GM21576 (cell line): ENCODE results near the gene S1PR5.

Source experiments
- ATAC-seq: cut with Tn5 transposase; IDR thresholded peaks from one replicate; pipeline ENCODE4 v1.9.1; 2021; ENCODE audit warnings: mild to moderate bottlenecking, moderate library complexity; ENCODE audit not compliant: unreplicated experiment

The S1PR5 gene

DNA sequence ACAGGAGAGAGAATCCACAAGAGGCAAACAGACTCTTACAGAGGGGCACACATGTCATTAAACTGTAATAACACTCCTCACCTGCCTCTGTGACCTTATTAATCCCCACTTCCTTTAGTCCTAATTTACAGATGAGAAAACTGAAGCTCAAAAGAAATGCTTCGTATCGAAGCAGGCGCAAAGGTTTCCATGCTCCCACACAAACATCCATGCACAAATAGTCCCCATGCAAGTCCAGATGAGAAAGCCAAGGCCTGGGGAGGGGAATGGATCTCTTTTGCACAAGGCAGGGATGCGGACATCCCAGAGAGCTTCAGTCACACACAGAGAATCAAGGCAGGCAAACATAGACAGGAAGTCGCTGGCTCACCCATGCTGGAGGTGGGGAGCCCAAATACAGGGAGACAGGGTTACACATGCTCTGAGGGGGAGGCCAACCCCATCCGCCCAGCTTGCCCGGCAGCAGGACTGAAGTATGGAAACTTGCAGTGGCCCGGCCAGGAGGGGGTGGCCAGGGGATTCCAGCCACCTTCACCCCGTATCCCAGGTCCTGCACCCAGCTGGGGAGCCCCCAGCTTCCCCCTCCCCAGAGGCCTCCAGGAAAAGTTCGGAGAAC is 468 bp downstream of the S1PR5 start:
- ATAC-seq = no peak

DNA sequence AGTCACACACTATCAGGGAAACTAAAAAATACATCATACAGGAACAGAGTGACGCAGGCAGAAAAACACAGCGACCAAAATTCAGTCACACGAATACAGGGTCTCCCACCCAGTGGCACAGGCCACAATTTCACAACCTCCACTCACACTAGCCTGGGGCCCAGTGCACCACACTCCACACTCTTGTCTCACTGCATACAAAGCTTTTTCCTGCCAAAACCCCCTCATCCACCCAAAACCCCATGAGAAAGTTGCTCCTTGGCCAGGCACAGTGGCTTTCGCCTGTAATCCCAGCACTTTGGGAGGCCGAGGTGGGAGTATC is 1.2 kb downstream of the S1PR5 start:
- no peak for ATAC-seq

DNA sequence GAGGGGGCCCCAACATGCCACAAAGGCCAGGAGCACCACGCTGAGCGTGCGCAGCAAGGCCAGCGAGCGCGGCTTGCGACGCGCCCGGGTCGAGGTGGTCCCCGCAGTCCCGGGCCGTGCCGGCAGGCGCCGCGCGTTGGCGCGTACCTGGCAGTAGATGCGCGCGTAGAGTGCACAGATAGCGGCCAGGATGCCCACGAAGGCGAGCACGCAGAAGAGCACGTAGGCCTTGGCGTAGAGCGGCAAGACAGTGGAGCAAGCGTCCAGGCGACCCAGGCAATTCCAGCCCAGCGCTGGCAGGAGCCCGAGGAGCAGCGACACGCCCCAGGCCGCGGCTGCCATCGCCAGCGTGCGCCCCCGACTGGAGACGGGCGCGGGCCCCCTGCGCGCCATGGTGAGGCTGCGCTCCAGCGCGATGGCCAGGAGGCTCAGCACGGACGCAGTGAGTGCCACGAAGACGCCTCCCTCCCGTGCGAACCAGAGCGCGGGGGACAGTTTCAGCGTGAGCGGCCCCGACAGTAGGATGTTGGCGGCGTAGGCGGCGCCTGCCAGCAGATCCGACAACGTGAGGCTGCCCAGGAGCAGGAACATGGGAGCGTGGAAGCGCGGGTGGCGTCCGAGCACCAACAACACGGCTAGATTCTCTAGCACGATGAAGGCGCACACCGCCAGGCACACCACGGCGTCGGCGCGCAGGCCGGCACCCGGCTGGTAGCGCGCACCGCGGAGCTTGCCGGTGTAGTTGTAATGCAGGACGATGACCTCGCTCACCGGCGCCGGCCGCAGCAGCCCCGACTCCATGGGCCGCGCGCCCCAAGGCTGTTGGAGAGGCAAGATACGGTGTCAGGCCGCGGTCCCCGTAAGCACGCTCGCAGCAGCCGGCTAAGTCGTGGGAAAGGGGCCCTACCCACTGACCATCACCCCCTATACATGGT is 2.8 kb downstream of the S1PR5 start:
- no peak for ATAC-seq

DNA sequence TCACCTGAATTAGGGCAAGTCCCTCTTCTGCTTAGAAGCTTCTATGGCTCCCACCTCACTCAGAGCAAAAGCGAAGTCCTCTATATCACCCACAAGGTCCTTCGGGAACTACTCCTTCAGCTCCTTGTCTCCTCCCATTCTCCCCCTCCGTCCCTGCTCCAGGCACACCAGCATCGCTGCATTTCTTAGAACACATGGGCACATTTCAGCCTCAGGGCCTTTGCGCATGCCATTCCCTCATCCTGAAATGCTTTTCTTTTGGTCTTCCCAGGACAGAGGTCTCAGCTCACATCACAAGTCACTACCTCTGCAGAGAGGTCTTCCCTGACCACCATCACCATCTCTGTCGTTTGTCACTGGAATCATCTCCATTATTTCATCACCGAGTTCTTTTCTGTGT is 4.0 kb downstream of the S1PR5 start:
- ATAC-seq = no peak

DNA sequence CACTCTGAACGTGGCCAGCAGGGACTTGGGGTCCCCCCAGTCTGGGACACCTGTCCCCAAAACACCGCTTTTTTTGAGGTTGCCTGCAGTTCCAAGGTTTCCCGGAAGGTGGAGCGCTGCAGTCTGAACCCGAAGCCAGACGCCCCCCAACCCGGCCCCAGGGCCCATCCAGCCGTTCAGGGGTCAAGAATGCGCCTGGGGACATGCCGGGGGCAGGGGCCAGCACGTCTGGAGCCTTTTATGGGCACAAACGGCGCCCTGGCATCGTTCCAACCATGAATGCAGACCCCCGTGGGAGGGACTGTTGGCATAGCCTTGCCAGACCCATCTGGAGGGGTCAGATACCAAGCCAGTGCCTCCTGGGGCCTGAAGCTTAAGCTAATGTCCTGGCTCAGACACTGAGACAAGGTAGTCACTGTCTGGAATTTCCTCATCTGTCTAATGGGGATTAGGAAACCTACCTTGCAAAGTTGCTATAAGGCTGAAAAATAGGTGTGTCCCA is 6.9 kb downstream of the S1PR5 start:
- ATAC-seq = no peak

DNA sequence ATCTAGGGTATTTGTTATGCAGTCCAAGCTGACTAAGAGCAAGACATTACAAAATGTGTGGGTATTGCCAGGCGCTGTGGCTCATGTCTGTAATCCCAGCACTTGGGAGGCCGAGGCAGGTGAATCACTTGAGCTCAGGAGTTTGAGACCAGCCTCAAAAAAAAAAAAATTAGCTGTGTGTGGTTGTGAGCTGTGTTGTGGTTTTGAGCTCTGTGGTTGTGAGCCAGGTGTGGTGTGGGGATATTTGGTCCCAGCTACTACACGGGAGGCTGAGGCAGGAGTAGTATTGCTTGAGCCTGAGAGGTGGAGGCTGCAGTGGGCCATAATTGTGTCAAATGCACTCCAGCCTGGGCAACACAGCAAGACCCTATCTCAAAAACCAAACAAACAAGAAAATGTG is 8.5 kb downstream of the S1PR5 start:
- no peak for ATAC-seq

DNA sequence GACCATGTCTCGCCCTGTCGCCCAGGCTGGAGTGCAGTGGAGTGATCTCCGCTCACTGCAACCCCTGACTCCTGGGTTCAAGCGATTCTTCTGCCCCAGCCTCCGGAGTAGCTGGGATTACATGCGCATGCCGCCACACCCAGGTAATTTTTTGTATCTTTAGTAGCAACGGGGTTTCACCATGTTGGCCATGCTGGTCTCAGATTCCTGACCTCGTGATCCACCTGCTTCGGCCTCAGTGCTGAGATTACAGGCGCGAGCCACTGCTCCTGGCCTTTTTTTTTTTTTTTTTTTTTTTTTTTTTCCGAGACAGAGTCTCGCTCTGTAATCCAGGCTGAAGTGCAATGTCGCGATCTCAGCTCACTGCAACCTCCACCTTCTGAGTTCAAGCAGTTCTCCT is 9.2 kb downstream of the S1PR5 start:
- no peak for ATAC-seq

DNA sequence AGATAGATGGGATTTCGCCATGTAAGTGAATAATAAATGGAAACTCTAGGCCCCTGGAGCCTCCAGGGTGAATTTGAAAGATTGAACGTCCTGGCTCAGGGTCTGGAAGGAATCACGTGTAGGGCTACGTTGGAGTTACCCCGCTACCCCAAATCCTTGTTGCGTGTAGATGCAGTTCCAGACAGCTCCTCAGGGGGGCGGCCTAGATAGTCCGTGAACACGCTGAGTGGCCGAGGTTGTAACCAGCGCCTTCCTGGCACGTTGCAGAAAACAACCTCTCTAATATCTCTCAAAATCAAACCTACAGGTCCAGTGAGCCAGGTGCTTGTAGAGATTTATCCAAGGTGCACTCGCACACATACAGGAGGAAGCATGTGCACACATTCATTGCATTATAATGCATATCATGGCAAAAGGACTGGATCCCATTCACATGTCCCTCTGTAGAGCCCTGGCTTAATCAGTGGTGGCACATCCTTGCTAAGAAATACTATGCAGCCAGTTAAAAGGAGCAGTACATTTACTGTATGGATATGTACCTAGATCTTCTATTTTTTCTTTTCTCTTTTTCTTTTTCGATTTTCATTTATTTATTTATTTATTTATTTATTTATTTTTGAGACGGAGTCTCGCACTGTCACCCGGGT is 11.5 kb downstream of the S1PR5 start:
- no peak for ATAC-seq

DNA sequence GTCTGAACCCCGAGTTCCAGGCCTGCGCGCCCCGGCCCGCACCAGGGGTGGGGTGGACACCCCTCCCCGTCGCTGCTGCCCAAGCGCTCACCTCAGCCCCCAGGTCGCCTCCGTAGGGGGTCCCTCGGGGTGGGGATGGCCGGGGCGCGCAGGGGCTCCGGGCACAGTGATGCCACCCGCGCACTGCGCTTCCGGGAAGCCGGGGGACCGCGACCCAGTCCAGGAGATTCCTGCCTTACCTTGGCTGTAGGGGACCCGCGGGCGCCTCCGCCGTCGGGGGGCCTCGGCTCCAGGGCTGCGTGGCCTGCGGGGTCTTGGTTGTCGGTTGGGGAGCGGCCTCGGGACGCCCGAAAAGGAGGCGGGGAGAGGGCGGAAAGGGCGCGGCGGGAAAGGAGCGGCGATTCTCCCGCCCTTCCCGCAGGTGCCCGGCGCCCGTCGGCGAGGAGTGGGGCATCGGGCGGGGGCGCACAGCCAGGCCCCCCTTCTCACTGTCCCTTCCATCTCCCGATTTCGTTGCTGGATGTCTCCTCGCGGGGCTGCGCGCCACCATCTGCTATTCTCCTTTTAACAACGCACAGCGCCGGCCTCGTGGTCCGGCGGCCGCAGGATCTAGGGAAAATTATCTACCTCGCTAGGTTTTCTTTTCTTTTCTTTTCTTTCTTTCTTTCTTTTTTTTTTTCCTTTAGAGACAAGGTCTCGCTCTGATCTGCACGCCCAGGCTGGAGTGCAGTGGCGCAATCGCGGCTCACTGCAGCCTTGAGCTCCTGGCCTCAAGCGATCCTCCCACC is 14.1 kb downstream of the S1PR5 start, which contains the start of gene KEAP1:
KEAP1 (minus strand) TSS at position 355 of the 788 bp plus-strand sequence. CDS start 3,323 bp downstream, outside the sequence.
- ATAC-seq = peak; percentile 28

DNA sequence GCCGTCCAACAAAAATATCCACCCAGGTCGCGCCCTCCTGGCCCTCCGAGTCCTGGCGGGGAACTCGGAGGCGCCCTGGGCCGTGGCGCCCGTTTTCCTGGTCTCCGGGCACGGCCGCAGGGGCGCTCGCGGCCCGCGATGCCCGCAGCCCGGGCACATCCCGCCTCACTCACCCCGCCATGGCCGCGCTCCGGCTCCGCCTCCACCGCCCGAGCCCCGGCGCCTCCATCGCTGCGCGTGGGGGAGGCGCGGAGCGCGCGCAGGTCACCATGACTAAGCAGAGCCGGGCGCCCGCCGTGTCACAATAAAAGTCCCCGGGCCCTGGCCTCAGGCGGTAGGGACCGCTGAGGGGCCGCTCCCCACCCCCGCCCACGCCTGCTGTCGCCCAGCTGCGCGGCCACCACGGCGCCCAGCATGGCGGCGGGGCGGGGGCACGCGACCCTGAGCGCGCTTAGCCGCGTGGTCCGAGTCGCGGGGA is 14.7 kb downstream of the S1PR5 start:
- peak; percentile 68 for ATAC-seq

DNA sequence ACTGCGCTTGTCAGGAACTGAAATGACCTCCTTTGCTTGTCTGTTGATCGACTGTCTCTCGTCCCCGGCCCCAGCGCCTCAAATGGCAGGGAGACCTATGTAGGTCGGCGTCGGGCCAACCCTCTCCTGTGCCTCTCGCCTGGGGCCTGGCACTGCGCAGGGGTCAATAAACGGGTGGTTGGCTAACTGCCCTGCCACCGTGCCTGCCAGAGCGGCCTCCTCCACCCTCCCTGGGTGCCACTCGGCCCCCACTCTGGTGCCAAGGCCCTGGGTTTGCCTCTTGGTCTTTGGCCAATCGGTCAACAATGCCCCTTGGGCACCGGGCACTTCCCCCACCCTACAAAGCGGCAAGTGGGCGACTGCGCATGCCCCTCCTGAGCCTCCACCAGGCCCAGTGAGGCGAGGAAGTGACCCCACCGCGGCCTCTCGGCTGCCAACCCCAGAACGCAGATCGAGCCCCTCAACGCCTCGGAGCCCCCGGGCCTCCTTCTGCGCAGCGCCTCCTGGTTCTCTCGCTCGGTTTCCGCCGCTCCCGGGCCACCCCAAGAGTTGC is 15.2 kb downstream of the S1PR5 start:
- ATAC-seq = peak; percentile 28

DNA sequence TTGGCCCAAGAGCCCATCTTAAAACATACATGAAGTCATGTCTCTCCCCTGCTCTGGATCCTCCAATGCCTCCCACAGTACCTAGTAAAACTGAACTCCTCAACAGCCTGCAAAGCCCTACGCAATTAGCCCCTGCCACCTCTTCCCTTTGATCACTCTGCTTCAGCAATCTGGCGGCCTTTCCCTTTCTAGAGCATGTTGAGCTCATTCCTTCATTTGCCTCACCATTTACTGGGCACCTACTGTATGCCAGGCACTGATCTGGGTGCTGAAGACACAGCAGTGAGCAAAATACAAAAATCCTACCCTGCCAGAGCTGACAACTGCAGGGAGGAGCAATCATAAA is 17.0 kb downstream of the S1PR5 start:
- no peak for ATAC-seq

DNA sequence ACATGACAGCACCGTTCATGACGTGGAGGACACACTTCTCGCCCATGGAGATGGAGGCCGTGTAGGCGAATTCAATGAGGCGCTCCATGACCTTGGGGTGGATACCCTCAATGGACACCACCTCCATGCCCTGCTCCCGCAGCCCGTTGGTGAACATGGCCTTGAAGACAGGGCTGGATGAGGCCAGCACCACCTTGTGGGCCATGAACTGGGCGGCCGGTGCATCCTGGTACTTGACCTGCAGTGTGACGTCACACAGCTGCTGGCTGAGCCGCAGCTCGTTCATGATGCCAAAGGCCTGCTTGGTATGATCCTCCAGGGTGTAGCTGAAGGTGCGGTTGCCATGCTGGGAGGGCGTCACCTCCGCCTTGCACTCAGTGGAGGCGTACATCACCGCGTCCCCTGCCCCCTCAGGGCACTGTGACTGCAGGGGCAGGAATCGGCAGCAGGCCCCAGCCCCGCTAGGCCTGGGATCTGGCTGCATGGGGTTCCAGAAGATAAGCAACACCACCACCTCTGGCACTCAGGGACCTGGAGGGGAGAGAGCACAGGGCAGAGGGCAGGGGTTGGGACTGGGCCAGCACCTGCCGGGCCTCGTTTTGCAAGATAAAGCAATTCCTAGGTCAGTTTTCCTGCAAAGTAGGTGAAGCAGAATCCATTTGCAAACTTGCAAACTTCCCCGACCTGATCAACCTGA is 17.5 kb downstream of the S1PR5 start:
- no peak for ATAC-seq

DNA sequence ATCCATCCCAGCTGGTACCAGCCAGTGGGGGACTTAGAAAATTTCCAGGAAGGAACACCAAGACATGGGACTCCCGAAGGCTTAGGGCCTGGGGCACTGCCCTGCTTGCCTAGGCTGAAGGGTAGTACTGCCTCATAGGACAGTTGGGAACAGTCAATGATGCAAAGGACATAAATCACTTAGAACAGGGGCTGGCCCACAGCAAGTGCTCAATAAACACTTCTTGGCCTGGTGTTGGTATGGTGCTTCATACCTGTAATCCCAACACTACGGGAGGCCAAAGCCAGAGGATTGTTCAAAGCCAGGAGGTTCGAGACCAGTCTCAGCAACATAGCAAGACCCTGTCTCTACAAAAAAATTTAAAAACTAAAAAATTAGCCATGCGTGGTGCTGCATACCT is 19.9 kb downstream of the S1PR5 start:
- ATAC-seq = no peak

DNA sequence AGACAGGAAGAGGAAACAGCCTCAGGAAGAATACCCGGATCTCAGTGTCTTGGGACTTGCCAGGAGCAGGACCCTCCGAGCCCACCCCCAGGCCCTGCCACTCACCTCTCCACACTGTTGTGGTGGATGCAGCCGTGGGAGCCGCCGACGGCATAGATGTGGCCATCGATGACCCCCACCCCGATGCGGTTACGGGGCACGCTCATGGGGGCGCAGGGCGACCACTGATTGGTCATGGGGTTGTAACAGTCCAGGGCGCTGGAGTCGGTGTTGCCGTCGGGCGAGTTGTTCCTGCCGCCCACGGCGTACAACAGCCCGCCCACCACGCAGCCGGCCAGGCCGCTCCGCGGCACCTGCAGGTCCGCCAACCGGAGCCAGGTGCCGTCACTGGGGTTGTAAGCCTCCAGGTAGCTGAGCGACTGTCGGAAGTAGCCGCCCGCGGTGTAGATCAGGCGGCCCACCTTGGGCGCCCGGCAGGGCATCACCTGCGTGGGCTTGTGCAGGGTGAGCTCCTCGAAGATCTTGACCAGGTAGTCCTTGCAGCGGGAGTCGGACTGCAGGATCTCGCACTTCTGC is 25.7 kb downstream of the S1PR5 start:
- no peak for ATAC-seq

DNA sequence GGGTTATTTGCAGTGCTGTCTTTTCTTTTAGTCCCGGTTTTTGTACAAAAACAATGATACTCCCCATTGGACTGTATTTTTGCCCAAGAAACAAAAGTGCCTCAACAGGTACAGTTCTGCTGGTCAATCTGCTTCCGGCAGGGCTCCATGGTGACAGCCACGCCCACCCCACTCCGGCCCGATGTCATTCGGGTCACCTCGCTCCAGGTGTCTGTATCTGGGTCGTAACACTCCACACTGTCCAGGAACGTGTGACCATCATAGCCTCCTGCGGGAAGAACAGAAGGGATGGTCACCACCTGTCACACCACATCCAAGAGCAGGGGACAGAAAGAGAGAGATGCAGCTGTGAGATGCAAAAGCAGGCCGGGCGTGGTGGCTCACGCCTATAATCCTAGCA is 30.7 kb downstream of the S1PR5 start:
- no peak for ATAC-seq

DNA sequence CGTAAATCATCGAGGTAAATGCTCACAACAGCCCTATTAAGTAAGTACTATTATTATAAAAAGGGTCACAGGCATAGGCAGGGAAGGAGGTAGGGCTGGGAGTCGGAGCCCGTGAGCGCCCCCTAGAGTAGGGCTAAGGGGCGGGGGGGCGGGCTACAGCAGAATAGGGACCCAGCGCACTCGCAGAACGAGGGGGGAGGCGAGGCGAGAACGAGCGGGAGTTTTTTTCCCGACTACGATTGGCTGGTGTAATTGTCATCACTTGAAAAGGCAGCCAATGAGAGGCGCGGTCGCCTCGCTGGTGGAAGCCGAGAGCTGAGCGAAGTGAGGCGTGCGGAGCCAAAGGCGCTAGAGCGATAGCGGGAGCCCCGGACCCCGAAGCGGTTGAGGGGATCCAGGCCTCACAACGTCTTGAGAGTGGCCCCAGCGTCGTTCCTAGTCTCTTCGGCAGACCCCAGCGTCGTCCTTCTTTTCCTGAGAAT is 38.3 kb downstream of the S1PR5 start:
- ATAC-seq = no peak

DNA sequence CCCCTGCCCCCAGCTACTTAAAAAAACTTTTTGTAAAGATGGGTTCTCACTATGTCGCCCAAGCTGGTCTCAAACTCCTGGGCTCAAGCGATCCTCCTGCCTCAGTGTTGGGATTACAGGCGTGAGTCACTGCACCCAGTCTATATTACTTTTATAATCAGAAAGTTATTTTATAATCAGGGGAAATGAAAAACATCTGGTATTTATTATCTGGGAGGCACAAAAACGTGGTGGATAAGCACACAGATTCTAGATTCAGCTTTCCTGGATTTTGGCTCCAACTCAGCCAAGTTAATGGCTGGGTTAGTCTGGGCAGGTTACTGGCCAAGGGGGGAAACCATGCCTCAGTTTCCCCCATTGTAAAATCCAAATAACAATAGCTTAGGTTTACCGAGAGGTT is 38.8 kb downstream of the S1PR5 start:
- no peak for ATAC-seq

DNA sequence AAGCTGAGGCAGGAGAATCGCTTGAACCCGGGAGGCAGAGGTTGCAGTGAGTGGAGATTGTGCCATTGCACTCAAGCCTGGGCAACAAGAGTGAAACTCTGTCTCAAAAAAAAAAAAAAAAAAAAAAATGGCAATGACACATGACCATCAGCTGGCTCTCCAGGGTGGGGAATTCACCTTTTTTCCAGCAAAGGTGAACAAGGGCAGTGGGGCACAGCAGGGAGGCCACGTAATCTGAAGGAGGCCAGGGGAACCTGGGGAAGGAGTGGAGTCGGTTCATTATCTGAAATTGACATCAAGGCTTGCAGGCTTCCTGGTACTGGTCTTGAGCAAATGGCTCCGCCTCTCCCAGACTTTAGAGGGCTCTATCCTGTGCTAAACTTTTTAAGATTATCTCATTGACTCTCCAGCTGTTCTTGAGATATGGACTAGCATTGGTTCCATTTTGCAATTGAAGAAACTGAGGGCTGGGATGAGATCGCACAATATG is 42.2 kb downstream of the S1PR5 start:
- no peak for ATAC-seq
